IMR-90 (cell line): ENCODE measurements around the gene DDX20.

ENCODE experiments used
- CTCF ChIP-seq: conservative IDR thresholded peaks from 2 replicates; pipeline ENCODE4 v1.5.1; 2012; ENCODE audit warnings: mild to moderate bottlenecking, low read depth, low read length, improper control_type of control experiment
- ELK1 ChIP-seq: fragments of 150-350 bp; IDR thresholded peaks from 2 replicates; pipeline ENCODE4 v1.6.1; 2016; ENCODE audit warnings: low read depth, mild to moderate bottlenecking, low read length, moderate library complexity, borderline replicate concordance
- MAZ ChIP-seq: IDR thresholded peaks from 2 replicates; pipeline ENCODE4 v1.6.1; 2012; ENCODE audit warnings: low read depth, mild to moderate bottlenecking, low read length, improper control_type of control experiment, moderate library complexity, borderline replicate concordance
- POLR2A ChIP-seq: IDR thresholded peaks from 2 replicates; pipeline ENCODE4 v1.6.1; 2012; ENCODE audit warnings: mild to moderate bottlenecking, low read depth, low read length

- TF ChIP-seq MAZ, result no peak
- TF ChIP-seq ELK1, result no peak
- no peak for TF ChIP-seq POLR2A
- no peak for TF ChIP-seq CTCF
These were observed 20.7 kb downstream of the DDX20 start for GRCh38 chr1:111776391-111776790.
